HG02642 (cell line): Measurements from ENCODE around the gene SREK1IP1.

ENCODE experiments used
- ATAC-seq: cut with Tn5 transposase; IDR thresholded peaks from one replicate; pipeline ENCODE4 v1.9.1; 2021; ENCODE audit warnings: mild to moderate bottlenecking; ENCODE audit not compliant: unreplicated experiment, poor library complexity

SREK1IP1 gene

GRCh38 chr5:64768358-64769312 is at the start of gene SREK1IP1, which contains the start of gene CWC27:
SREK1IP1 (minus strand) TSS chr5:64768691; CDS start chr5:64768517, 174 bp downstream.
CWC27 (plus strand) TSS chr5:64768930; CDS start chr5:64769147, 217 bp downstream.
- peak; percentile 98 for ATAC-seq

- no peak for ATAC-seq
Observed at GRCh38 chr5:64818245-64818644, 49.8 kb upstream of the SREK1IP1 start.

GRCh38 chr5:64814073-64814472 is 45.6 kb upstream of the SREK1IP1 start:
- ATAC-seq, result peak; percentile 97

- no peak for ATAC-seq
Observed at GRCh38 chr5:64811050-64811640, 42.7 kb upstream of the SREK1IP1 start.

- no peak for ATAC-seq
Observed at GRCh38 chr5:64807520-64807919, 39.0 kb upstream of the SREK1IP1 start.

- no peak for ATAC-seq
Observed at GRCh38 chr5:64806537-64806936, 38.0 kb upstream of the SREK1IP1 start.

GRCh38 chr5:64800926-64801325 is 32.4 kb upstream of the SREK1IP1 start:
- ATAC-seq, result no peak

- no peak for ATAC-seq
Observed at GRCh38 chr5:64796301-64796700, 27.8 kb upstream of the SREK1IP1 start.

- ATAC-seq, result no peak
Observed at GRCh38 chr5:64794053-64794770, 25.7 kb upstream of the SREK1IP1 start.

GRCh38 chr5:64792469-64792868 is 24.0 kb upstream of the SREK1IP1 start:
- no peak for ATAC-seq

- ATAC-seq, result no peak
Observed at GRCh38 chr5:64790210-64790609, 21.7 kb upstream of the SREK1IP1 start.

GRCh38 chr5:64789457-64789856 is 21.0 kb upstream of the SREK1IP1 start:
- ATAC-seq, result no peak

- ATAC-seq, result no peak
Observed at GRCh38 chr5:64788156-64788555, 19.7 kb upstream of the SREK1IP1 start.

- ATAC-seq, result no peak
Observed at GRCh38 chr5:64786372-64786771, 17.9 kb upstream of the SREK1IP1 start.

GRCh38 chr5:64784451-64785025 is 16.0 kb upstream of the SREK1IP1 start:
- ATAC-seq, result peak; percentile 89

- no peak for ATAC-seq
Observed at GRCh38 chr5:64775291-64775690, 6.8 kb upstream of the SREK1IP1 start.

GRCh38 chr5:64773533-64773932 is 5.0 kb upstream of the SREK1IP1 start:
- ATAC-seq, result peak; percentile 47

GRCh38 chr5:64771736-64772135 is 3.2 kb upstream of the SREK1IP1 start:
- ATAC-seq, result no peak

- no peak for ATAC-seq
Observed at GRCh38 chr5:64769855-64770254, 1.4 kb upstream of the SREK1IP1 start.

GRCh38 chr5:64767959-64768357 is 533 bp downstream of the SREK1IP1 start:
- ATAC-seq, result peak; percentile 12
